Neural cell (in vitro differentiated cells): Measurements from ENCODE around the gene SCAANT1. TPM values are rescaled to one million over a fixed set of nuclear protein-coding genes. Genes with fewer than 3 reads are reported as not detected.

Experiments used
- H2AFZ ChIP-seq: fragments of 200-600, 300-800 bp; sonication (generic), shearing (Covaris generic); 2 replicates; pipeline ENCODE4 v1.6.0; 2014; ENCODE audit warnings: low read depth, mild to moderate bottlenecking, antibody characterized with exemption, low read length, moderate library complexity
- H3F3A ChIP-seq: fragments of 200-600 bp; shearing (Covaris generic); 2 replicates; pipeline ENCODE4 v1.6.1; 2016; ENCODE audit warnings: mild to moderate bottlenecking, moderate library complexity, mixed read lengths, antibody characterized with exemption, low read length; ENCODE audit not compliant: insufficient read depth, poor library complexity, severe bottlenecking
- H3K27ac ChIP-seq: fragments of 200-600, 300-800 bp; sonication (generic), shearing (Covaris generic); 2 replicates; pipeline ENCODE4 v1.5.1; 2014; ENCODE audit warnings: mild to moderate bottlenecking, low read length, moderate library complexity
- H3K27me3 ChIP-seq: fragments of 300-800, 200-600 bp; sonication (generic), shearing (Covaris generic); 2 replicates; pipeline ENCODE4 v1.6.0; 2014; ENCODE audit warnings: mild to moderate bottlenecking, low read depth, low read length, moderate library complexity; ENCODE audit not compliant: insufficient read depth
- H3K36me3 ChIP-seq: fragments of 300-800, 200-600 bp; sonication (generic), shearing (Covaris generic); 2 replicates; pipeline ENCODE4 v1.5.1; 2014; ENCODE audit warnings: mild to moderate bottlenecking, antibody characterized with exemption, low read length, moderate library complexity; ENCODE audit not compliant: insufficient read depth
- H3K4me2 ChIP-seq: fragments of 300-800, 200-600 bp; sonication (generic), shearing (Covaris generic); 2 replicates; pipeline ENCODE4 v1.6.0; 2014; ENCODE audit warnings: mild to moderate bottlenecking, low read length
- H3K4me3 ChIP-seq: fragments of 300-800, 200-600 bp; sonication (generic), shearing (Covaris generic); 2 replicates; pipeline ENCODE4 v1.5.1; 2014; ENCODE audit warnings: mild to moderate bottlenecking, low read length, moderate library complexity
- H3K79me2 ChIP-seq: fragments of 200-600 bp; shearing (Covaris generic); replicated peaks from 2 replicates; pipeline ENCODE4 v1.6.0; 2014; ENCODE audit warnings: mild to moderate bottlenecking, low read length, moderate library complexity; ENCODE audit not compliant: insufficient read depth
- H3K9ac ChIP-seq: fragments of 300-800, 200-600 bp; sonication (generic), shearing (Covaris generic); 2 replicates; pipeline ENCODE4 v1.6.1; 2016; ENCODE audit warnings: mild to moderate bottlenecking, low read length, mixed read lengths
- H3K9me2 ChIP-seq: fragments of 200-600 bp; shearing (Covaris generic); 2 replicates; pipeline ENCODE4 v1.6.1; 2016; ENCODE audit warnings: mild to moderate bottlenecking, low read length, mixed read lengths; ENCODE audit not compliant: insufficient read depth
- H3K9me3 ChIP-seq: fragments of 200-600, 300-800 bp; sonication (generic), shearing (Covaris generic); 2 replicates; pipeline ENCODE4 v1.6.1; 2016; ENCODE audit warnings: mild to moderate bottlenecking, mixed run types, low read length, moderate library complexity, mixed read lengths
- H4K20me1 ChIP-seq: fragments of 200-600 bp; shearing (Covaris generic); 2 replicates; pipeline ENCODE4 v1.6.1; 2016; ENCODE audit warnings: mild to moderate bottlenecking, mixed run types; ENCODE audit not compliant: insufficient read depth
- EP300 ChIP-seq: fragments of 450-650 bp; conservative IDR thresholded peaks from 2 replicates; pipeline ENCODE4 v1.6.1; 2014; ENCODE audit warnings: antibody characterized with exemption, mild to moderate bottlenecking, moderate library complexity; ENCODE audit not compliant: poor library complexity, severe bottlenecking
- EZH2 ChIP-seq: fragments of 200-600, 300-800 bp; shearing (Covaris generic), sonication (generic); IDR thresholded peaks from 2 replicates; pipeline ENCODE4 v1.6.1; 2014; ENCODE audit warnings: antibody characterized with exemption, low read length, borderline replicate concordance, mild to moderate bottlenecking; ENCODE audit not compliant: insufficient read depth, poor library complexity, severe bottlenecking
- MXI1 ChIP-seq: fragments of 450-650 bp; conservative IDR thresholded peaks from 2 replicates; pipeline ENCODE4 v1.6.1; 2014; ENCODE audit warnings: antibody characterized with exemption, mild to moderate bottlenecking; ENCODE audit not compliant: poor library complexity, severe bottlenecking
- POLR2AphosphoS5 ChIP-seq: IDR thresholded peaks from 2 replicates; pipeline ENCODE4 v1.6.1; 2012
- RAD21 ChIP-seq: fragments of 450-650 bp; conservative IDR thresholded peaks from 2 replicates; pipeline ENCODE4 v1.6.1; 2014; ENCODE audit warnings: antibody characterized with exemption, mild to moderate bottlenecking, moderate library complexity
- SMC3 ChIP-seq: fragments of 450-650 bp; conservative IDR thresholded peaks from 2 replicates; pipeline ENCODE4 v1.6.1; 2014; ENCODE audit warnings: antibody characterized with exemption, mild to moderate bottlenecking, moderate library complexity; ENCODE audit not compliant: poor library complexity
- TAF1 ChIP-seq: IDR thresholded peaks from 2 replicates; pipeline ENCODE4 v1.6.1; 2012; ENCODE audit warnings: low read depth
- polyA plus RNA-seq: library from polyadenylated mRNA; depleted of rRNA; stranded (reverse); fragments of >200 nt; gene quantifications from 2 replicates; pipeline ENCODE4 v1.2.3, GENCODE V29; 2014
- TF ChIP-seq, protein P1 (sequence below): IDR thresholded peaks from 2 replicates; pipeline ENCODE4 v1.6.1; 2012; ENCODE audit warnings: borderline replicate concordance
- TF ChIP-seq, protein P2 (sequence below): fragments of 450-650 bp; IDR thresholded peaks from 2 replicates; pipeline ENCODE4 v1.5.1; 2014; ENCODE audit warnings: antibody characterized with exemption, mild to moderate bottlenecking, moderate library complexity; ENCODE audit not compliant: poor library complexity, severe bottlenecking

SCAANT1 gene
- polyA plus RNA-seq, 1 donor from 2014 or later: not detected

DNA sequence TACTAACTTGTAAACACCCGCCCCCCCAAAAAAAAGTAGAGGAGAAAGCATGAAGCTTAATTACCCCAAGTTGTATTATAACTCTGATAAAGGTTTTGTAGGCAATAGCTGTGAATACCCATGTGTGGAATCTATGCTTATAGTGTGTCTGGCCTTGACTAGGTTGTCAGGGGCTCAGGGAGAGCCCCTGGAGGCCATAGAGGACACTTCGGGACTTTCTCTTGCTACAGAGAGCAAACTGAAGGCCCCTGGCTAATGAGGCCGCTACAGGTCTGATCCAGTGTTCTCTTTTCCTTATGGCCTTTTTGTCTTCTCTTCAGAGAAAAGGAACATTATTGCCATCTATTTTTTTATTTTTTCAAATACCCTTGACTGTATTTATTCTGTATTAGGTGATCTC, 19.1 kb upstream of the SCAANT1 start:
- Histone ChIP-seq H4K20me1 (no peaks in the 10 kb centered on the region), H3K79me2 (no peaks in the 10 kb centered on the region), H3K27me3 (no peaks in the 10 kb centered on the region), H3K36me3 (no peaks in the 10 kb centered on the region), H3K27ac (no peak overlapping the region), H3K9ac (no peak overlapping the region), H2AFZ (no peak overlapping the region), H3K9me3 (no peaks in the 10 kb centered on the region), H3K9me2 (no peaks in the 10 kb centered on the region), H3F3A (no peaks in the 10 kb centered on the region), H3K4me2 (no peak overlapping the region), H3K4me3 (no peak overlapping the region)
- TF ChIP-seq SMC3: no peak
- no peak for TF ChIP-seq TAF1
- TF ChIP-seq, protein P1, sequence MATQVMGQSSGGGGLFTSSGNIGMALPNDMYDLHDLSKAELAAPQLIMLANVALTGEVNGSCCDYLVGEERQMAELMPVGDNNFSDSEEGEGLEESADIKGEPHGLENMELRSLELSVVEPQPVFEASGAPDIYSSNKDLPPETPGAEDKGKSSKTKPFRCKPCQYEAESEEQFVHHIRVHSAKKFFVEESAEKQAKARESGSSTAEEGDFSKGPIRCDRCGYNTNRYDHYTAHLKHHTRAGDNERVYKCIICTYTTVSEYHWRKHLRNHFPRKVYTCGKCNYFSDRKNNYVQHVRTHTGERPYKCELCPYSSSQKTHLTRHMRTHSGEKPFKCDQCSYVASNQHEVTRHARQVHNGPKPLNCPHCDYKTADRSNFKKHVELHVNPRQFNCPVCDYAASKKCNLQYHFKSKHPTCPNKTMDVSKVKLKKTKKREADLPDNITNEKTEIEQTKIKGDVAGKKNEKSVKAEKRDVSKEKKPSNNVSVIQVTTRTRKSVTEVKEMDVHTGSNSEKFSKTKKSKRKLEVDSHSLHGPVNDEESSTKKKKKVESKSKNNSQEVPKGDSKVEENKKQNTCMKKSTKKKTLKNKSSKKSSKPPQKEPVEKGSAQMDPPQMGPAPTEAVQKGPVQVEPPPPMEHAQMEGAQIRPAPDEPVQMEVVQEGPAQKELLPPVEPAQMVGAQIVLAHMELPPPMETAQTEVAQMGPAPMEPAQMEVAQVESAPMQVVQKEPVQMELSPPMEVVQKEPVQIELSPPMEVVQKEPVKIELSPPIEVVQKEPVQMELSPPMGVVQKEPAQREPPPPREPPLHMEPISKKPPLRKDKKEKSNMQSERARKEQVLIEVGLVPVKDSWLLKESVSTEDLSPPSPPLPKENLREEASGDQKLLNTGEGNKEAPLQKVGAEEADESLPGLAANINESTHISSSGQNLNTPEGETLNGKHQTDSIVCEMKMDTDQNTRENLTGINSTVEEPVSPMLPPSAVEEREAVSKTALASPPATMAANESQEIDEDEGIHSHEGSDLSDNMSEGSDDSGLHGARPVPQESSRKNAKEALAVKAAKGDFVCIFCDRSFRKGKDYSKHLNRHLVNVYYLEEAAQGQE: no peak
- TF ChIP-seq POLR2AphosphoS5: no peak
- TF ChIP-seq, protein P2, sequence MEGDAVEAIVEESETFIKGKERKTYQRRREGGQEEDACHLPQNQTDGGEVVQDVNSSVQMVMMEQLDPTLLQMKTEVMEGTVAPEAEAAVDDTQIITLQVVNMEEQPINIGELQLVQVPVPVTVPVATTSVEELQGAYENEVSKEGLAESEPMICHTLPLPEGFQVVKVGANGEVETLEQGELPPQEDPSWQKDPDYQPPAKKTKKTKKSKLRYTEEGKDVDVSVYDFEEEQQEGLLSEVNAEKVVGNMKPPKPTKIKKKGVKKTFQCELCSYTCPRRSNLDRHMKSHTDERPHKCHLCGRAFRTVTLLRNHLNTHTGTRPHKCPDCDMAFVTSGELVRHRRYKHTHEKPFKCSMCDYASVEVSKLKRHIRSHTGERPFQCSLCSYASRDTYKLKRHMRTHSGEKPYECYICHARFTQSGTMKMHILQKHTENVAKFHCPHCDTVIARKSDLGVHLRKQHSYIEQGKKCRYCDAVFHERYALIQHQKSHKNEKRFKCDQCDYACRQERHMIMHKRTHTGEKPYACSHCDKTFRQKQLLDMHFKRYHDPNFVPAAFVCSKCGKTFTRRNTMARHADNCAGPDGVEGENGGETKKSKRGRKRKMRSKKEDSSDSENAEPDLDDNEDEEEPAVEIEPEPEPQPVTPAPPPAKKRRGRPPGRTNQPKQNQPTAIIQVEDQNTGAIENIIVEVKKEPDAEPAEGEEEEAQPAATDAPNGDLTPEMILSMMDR: no peak
- no peak for TF ChIP-seq MXI1
- TF ChIP-seq RAD21: no peak
- TF ChIP-seq EP300: no peak
- TF ChIP-seq EZH2: no peak

DNA sequence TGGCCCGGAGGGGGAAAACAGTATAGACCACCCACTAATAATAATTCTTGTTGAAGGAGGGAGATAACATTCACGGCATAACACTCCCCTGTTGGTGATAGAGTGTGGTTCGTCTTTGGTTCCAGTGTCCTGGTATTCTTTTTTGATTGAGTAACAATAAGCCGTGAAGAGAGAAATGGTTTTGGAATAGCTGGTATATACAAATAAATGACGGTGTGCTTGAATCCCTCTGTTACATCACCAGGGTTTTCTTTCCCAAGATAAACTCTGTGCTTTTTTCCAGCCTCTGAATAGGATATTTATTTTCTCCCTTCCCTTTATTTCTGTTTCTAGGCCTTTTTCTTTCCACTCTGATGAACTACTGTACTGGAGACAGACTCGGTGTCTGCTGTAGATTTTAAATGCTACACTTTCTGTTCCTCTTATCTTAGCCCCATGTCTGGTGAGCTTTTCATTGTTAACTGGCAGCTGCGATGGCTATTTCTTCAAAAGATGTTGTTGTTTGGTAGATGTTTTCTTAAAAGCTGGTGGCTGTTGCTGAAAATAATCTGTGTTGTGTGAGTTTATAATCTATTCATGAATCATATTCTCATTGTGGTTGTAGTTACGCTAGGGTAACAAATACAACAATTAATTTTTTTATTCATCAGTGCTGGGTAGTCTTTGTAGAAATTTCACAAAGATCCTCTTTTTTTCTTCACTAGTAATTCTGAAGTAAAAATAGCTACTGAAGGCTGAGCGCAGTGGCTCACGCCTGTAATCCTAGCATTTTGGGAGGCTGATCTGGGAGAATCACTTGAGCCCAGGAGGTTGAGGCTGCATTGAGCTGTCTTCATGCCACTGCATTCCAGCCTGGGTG, 15.5 kb upstream of the SCAANT1 start:
- TF ChIP-seq SMC3 (no peak), RAD21 (no peak), POLR2AphosphoS5 (no peak), EP300 (no peak), TAF1 (no peak), EZH2 (no peak), MXI1 (no peak)
- TF ChIP-seq, protein P1: no peak
- TF ChIP-seq, protein P2: no peak
- Histone ChIP-seq H4K20me1 (no peaks in the 10 kb centered on the region), H3K79me2 (no peaks in the 10 kb centered on the region), H3K9ac (no peak overlapping the region), H3K27me3 (no peaks in the 10 kb centered on the region), H3F3A (no peaks in the 10 kb centered on the region), H3K9me3 (no peaks in the 10 kb centered on the region), H3K36me3 (no peaks in the 10 kb centered on the region), H3K9me2 (no peaks in the 10 kb centered on the region), H3K4me2 (no peak overlapping the region), H3K27ac (no peak overlapping the region), H3K4me3 (no peak overlapping the region), H2AFZ (no peak overlapping the region)
